Measurements from ENCODE around the gene PAPOLB. TPM values are rescaled to one million over a fixed set of nuclear protein-coding genes. Genes with fewer than 3 reads are reported as not detected.

Gene PAPOLB
- total and polyA plus RNA-seq, 10 of the 15 experiments (the other 5 are each of a cell fraction or from before 2014, with no cell fraction given): 0.01 TPM; not detected in 9

GRCh38 chr7:4875391-4875790 lies 13.6 kb upstream of the PAPOLB start:
- Histone ChIP-seq H3K4me3 (no peak overlapping the region), H3K27ac (ENCODE audit: control insufficient read depth, insufficient read depth) (no peak overlapping the region), H3K36me3 (ENCODE audit: control insufficient read depth in 2 of 2, insufficient read depth in 2 of 2, low read length in 1 of 2) (no peaks in the 10 kb centered on the region), H3K9ac (ENCODE audit: control insufficient read depth, insufficient read depth, low read length) (no peak overlapping the region), H3K79me2 (ENCODE audit: control insufficient read depth, insufficient read depth, low read length) (no peaks in the 10 kb centered on the region), H3K9me3 (replicated peaks; ENCODE audit: control insufficient read depth, insufficient read depth, low read length) (no peaks in the 10 kb centered on the region), H2AFZ (ENCODE audit: control insufficient read depth, low read depth, low read length) (no peak overlapping the region), H4K20me1 (ENCODE audit: control insufficient read depth, insufficient read depth) (no peaks in the 10 kb centered on the region), H3K4me1 (ENCODE audit: control insufficient read depth, insufficient read depth, low read length) (no peaks in the 10 kb centered on the region), H3K4me2 (ENCODE audit: control insufficient read depth, insufficient read depth) (no peak overlapping the region), H3K27me3 (replicated peaks in 1 of 2; ENCODE audit: control insufficient read depth in 2 of 2, insufficient read depth in 2 of 2, low read length in 1 of 2) (no peaks in the 10 kb centered on the region; a peak in 1 of 4 replicates)
- SMC1A ChIA-PET (ENCODE audit: uncharacterized antibody, unreplicated experiment): no interaction called here
- 67% methylated on average over 14 of the region's 15 CpGs for WGBS (ENCODE audit: insufficient coverage, insufficient replicate concordance, low lambda C conversion rate, missing lambda C conversion rate)
- TF ChIP-seq YY1 (IDR thresholded peaks at IDR 0.05; ENCODE audit: low read depth, low read length) (no peak), ZNF207 (IDR thresholded peaks at IDR 0.05; ENCODE audit: borderline replicate concordance) (no peak), EGR1 (IDR thresholded peaks at IDR 0.05; ENCODE audit: borderline replicate concordance in 1 of 2, low read depth in 2 of 2, low read length in 2 of 2) (no peak), RFX5 (IDR thresholded peaks at IDR 0.05; ENCODE audit: low read depth, low read length) (no peak), TCF7 (IDR thresholded peaks at IDR 0.05; ENCODE audit: borderline replicate concordance) (no peak), DPF2 (IDR thresholded peaks at IDR 0.05) (no peak), BRCA1 (IDR thresholded peaks at IDR 0.05; ENCODE audit: low read depth, low read length) (no peak), MAX (IDR thresholded peaks at IDR 0.05; ENCODE audit: low read depth, low read length) (no peak), PAX8 (IDR thresholded peaks at IDR 0.05) (no peak), NKRF (conservative IDR thresholded peaks at IDR 0.05) (no peak), SIX5 (IDR thresholded peaks at IDR 0.05; ENCODE audit: low read depth, low read length, severe bottlenecking) (no peak)
- POLR2A ChIA-PET: interaction anchor here (0.6 kb wide), 1 partner anchor 201 kb away, joined by 3 read pairs; no protein-coding TSS in a partner anchor
- in situ Hi-C loops (cut with MboI): no loop called here
- RAD21 ChIA-PET (ENCODE audit: unreplicated experiment): no interaction called here
- BruUV-seq (replicated peaks): no TSS peak
- CTCF ChIA-PET: no interaction called here
- intact Hi-C loops (cut with micrococcal nuclease; ENCODE audit: unreplicated experiment): no loop called here
- no peak for FAIRE-seq
- DNase-seq (ENCODE audit: low read depth, low spot score): no peak
- ATAC-seq: no peak

All from GM12878 (cell line).